ENCODE data around the gene COL9A2.

Gene COL9A2

GRCh38 chr1:40362199-40362598 is 45.1 kb upstream of the COL9A2 start:
- Histone ChIP-seq H3K79me2 (ENCODE audit: insufficient read depth, low read length) (no peaks in the 10 kb centered on the region), H3K36me3 (ENCODE audit: insufficient read depth, low read length) (no peaks in the 10 kb centered on the region), H3K9me3 (ENCODE audit: insufficient read depth, low read length, severe bottlenecking) (peaks cover 10% of the 10 kb centered on the region), H3K4me1 (ENCODE audit: insufficient read depth, low read length) (no peaks in the 10 kb centered on the region), H3K4me2 (ENCODE audit: insufficient read depth, low read length) (no peak overlapping the region), H2AFZ (ENCODE audit: low read depth, low read length) (no peak overlapping the region), H4K20me1 (ENCODE audit: insufficient read depth, low read length) (no peaks in the 10 kb centered on the region), H3K4me3 (ENCODE audit: low read depth in 1 of 2, low read length in 2 of 2) (no peak overlapping the region), H3K27ac (ENCODE audit: low read length) (no peak overlapping the region), H3K27me3 (ENCODE audit: insufficient read depth, low read length, poor library complexity) (peaks cover 4% of the 10 kb centered on the region), H3K9ac (ENCODE audit: low read depth, low read length) (no peak overlapping the region)
- DNase-seq (no peak), ATAC-seq (ENCODE audit: insufficient read depth, low read depth) (no peak)
- TF ChIP-seq EZH2 (IDR thresholded peaks at IDR 0.05; ENCODE audit: borderline replicate concordance, low read depth, low read length, severe bottlenecking) (no peak), CTCF (IDR thresholded peaks at IDR 0.05; ENCODE audit: borderline replicate concordance, extremely low read depth, low read length, poor library complexity, severe bottlenecking) (no peak)

- no peak overlapping the region for H3K9ac ChIP-seq (ENCODE audit: low read depth, low read length)
- H3K79me2 ChIP-seq (ENCODE audit: insufficient read depth, low read length) = no peaks in the 10 kb centered on the region
- ATAC-seq (ENCODE audit: insufficient read depth, low read depth) (no peak), DNase-seq (no peak)
- no peak overlapping the region for H3K27ac ChIP-seq (ENCODE audit: low read length)
- TF ChIP-seq CTCF (IDR thresholded peaks at IDR 0.05; ENCODE audit: borderline replicate concordance, extremely low read depth, low read length, poor library complexity, severe bottlenecking) (no peak), EZH2 (IDR thresholded peaks at IDR 0.05; ENCODE audit: borderline replicate concordance, low read depth, low read length, severe bottlenecking) (no peak)
- peaks cover 4% of the 10 kb centered on the region for H3K27me3 ChIP-seq (ENCODE audit: insufficient read depth, low read length, poor library complexity)
- H3K36me3 ChIP-seq (ENCODE audit: insufficient read depth, low read length) = no peaks in the 10 kb centered on the region
- H2AFZ ChIP-seq (ENCODE audit: low read depth, low read length) = no peak overlapping the region
- H3K4me3 ChIP-seq (ENCODE audit: low read depth in 1 of 2, low read length in 2 of 2) = no peak overlapping the region
- peaks cover 10% of the 10 kb centered on the region for H3K9me3 ChIP-seq (ENCODE audit: insufficient read depth, low read length, severe bottlenecking)
- no peak overlapping the region for H3K4me2 ChIP-seq (ENCODE audit: insufficient read depth, low read length)
- H3K4me1 ChIP-seq (ENCODE audit: insufficient read depth, low read length) = no peaks in the 10 kb centered on the region
- no peaks in the 10 kb centered on the region for H4K20me1 ChIP-seq (ENCODE audit: insufficient read depth, low read length)
Observed at GRCh38 chr1:40361637-40362036, 44.6 kb upstream of the COL9A2 start.

- no peak overlapping the region for H3K4me3 ChIP-seq (ENCODE audit: low read depth in 1 of 2, low read length in 2 of 2)
- no peak for ATAC-seq (ENCODE audit: insufficient read depth, low read depth)
- DNase-seq = no peak
- no peak for TF ChIP-seq CTCF (IDR thresholded peaks at IDR 0.05; ENCODE audit: borderline replicate concordance, extremely low read depth, low read length, poor library complexity, severe bottlenecking)
- TF ChIP-seq EZH2 (IDR thresholded peaks at IDR 0.05; ENCODE audit: borderline replicate concordance, low read depth, low read length, severe bottlenecking) = no peak
- no peaks in the 10 kb centered on the region for H3K4me1 ChIP-seq (ENCODE audit: insufficient read depth, low read length)
- H2AFZ ChIP-seq (ENCODE audit: low read depth, low read length) = no peak overlapping the region
- no peak overlapping the region for H3K9ac ChIP-seq (ENCODE audit: low read depth, low read length)
- H3K9me3 ChIP-seq (ENCODE audit: insufficient read depth, low read length, severe bottlenecking) = peaks cover 10% of the 10 kb centered on the region
- H3K36me3 ChIP-seq (ENCODE audit: insufficient read depth, low read length) = no peaks in the 10 kb centered on the region
- H3K79me2 ChIP-seq (ENCODE audit: insufficient read depth, low read length) = no peaks in the 10 kb centered on the region
- H3K4me2 ChIP-seq (ENCODE audit: insufficient read depth, low read length) = no peak overlapping the region
- no peak overlapping the region for H3K27ac ChIP-seq (ENCODE audit: low read length)
- no peaks in the 10 kb centered on the region for H4K20me1 ChIP-seq (ENCODE audit: insufficient read depth, low read length)
- H3K27me3 ChIP-seq (ENCODE audit: insufficient read depth, low read length, poor library complexity) = peaks cover 4% of the 10 kb centered on the region
Observed at GRCh38 chr1:40361201-40361600, 44.1 kb upstream of the COL9A2 start.

- peaks cover 10% of the 10 kb centered on the region for H3K9me3 ChIP-seq (ENCODE audit: insufficient read depth, low read length, severe bottlenecking)
- H3K4me1 ChIP-seq (ENCODE audit: insufficient read depth, low read length) = no peaks in the 10 kb centered on the region
- peaks cover 4% of the 10 kb centered on the region for H3K27me3 ChIP-seq (ENCODE audit: insufficient read depth, low read length, poor library complexity)
- H3K4me3 ChIP-seq (ENCODE audit: low read depth in 1 of 2, low read length in 2 of 2) = no peak overlapping the region
- no peaks in the 10 kb centered on the region for H4K20me1 ChIP-seq (ENCODE audit: insufficient read depth, low read length)
- TF ChIP-seq EZH2 (IDR thresholded peaks at IDR 0.05; ENCODE audit: borderline replicate concordance, low read depth, low read length, severe bottlenecking) (no peak), CTCF (IDR thresholded peaks at IDR 0.05; ENCODE audit: borderline replicate concordance, extremely low read depth, low read length, poor library complexity, severe bottlenecking) (no peak)
- no peaks in the 10 kb centered on the region for H3K36me3 ChIP-seq (ENCODE audit: insufficient read depth, low read length)
- H3K9ac ChIP-seq (ENCODE audit: low read depth, low read length) = no peak overlapping the region
- no peak overlapping the region for H3K27ac ChIP-seq (ENCODE audit: low read length)
- H2AFZ ChIP-seq (ENCODE audit: low read depth, low read length) = no peak overlapping the region
- no peak overlapping the region for H3K4me2 ChIP-seq (ENCODE audit: insufficient read depth, low read length)
- ATAC-seq (ENCODE audit: insufficient read depth, low read depth) = no peak
- no peak for DNase-seq
- no peaks in the 10 kb centered on the region for H3K79me2 ChIP-seq (ENCODE audit: insufficient read depth, low read length)
Observed at GRCh38 chr1:40360631-40361030, 43.5 kb upstream of the COL9A2 start.
